Mucosa of stomach (tissue), 1 donor: Measurements from ENCODE around the gene PLA2G2D.
"Not testable (repeated sequence)": the region's sequence is repeated elsewhere in the genome, so short reads cannot be mapped to it uniquely, and the experiment has no call there.

Source experiments
- H3K27me3 ChIP-seq: one replicate; pipeline ENCODE4 v1.7.0; 2013; ENCODE audit warnings: mild to moderate bottlenecking, low read length; ENCODE audit not compliant: control insufficient read depth, insufficient read depth
- H3K36me3 ChIP-seq: one replicate; pipeline ENCODE4 v1.7.0; 2013; ENCODE audit warnings: low read length; ENCODE audit not compliant: control insufficient read depth, insufficient read depth
- H3K4me1 ChIP-seq: one replicate; pipeline ENCODE4 v1.7.0; 2013; ENCODE audit warnings: mild to moderate bottlenecking, low read length; ENCODE audit not compliant: control insufficient read depth, insufficient read depth
- H3K4me3 ChIP-seq: one replicate; pipeline ENCODE4 v1.7.0; 2013; ENCODE audit warnings: low read length
- H3K9ac ChIP-seq: one replicate; pipeline ENCODE4 v1.7.0; 2013; ENCODE audit warnings: mild to moderate bottlenecking, low read length, moderate library complexity
- H3K9me3 ChIP-seq: one replicate; pipeline ENCODE4 v1.7.0; 2013; ENCODE audit warnings: mild to moderate bottlenecking, low read length, moderate library complexity; ENCODE audit not compliant: control insufficient read depth
- donor health status: Pancreatic carcinoma.

PLA2G2D gene

GRCh38 chr1:20141001-20141400 lies 21.7 kb upstream of the PLA2G2D start:
- peaks cover 15% of the 10 kb centered on the region for H3K4me1 ChIP-seq
- no peaks in the 10 kb centered on the region for H3K9me3 ChIP-seq
- peaks cover 3% of the 10 kb centered on the region for H3K27me3 ChIP-seq
- H3K4me3 ChIP-seq: no peak overlapping the region
- no peaks in the 10 kb centered on the region for H3K36me3 ChIP-seq
- H3K9ac ChIP-seq: no peak overlapping the region

DNA sequence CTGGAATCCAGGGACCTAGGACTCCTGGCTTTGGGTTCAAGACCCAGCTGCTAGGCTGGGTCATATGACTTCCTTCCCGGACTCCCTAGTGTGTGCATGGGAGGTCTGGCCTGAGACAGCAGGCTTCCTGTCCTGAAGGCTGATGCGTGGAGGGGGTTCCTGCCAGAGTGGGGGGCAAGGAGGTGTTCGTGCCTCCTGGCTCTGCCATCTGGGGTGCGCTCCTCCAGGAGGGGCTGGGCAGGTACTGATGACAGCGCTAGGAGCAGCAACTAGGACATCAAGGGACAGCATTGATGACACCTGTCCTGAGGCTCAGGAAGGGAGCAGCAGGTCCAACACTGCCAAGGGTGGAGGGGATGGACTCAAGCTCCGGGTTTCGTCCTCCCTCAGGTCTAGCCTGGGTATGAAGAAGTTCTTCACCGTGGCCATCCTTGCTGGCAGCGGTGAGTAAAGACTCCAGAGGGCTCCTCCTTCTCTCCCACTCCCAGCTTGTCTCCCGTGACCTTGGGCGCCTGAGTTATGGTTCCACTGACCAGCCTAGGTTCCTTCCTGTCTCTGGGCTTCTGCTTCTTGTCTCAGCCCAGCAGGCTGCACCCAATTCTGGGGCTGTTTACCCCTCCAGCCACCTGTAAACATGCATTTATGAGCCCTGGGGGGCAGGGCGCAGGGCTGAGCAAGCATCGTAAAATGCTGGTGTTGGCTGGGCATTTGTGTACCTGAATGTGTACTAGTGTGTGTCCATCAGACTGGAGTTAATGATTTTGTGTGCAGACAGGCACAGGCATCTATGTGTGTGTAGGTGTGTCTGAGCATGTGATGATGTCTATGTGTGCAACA lies 20.7 kb upstream of the PLA2G2D start:
- Histone ChIP-seq H3K4me3 (no peak overlapping the region), H3K4me1 (peaks cover 15% of the 10 kb centered on the region), H3K27me3 (peaks cover 3% of the 10 kb centered on the region), H3K9ac (no peak overlapping the region), H3K36me3 (no peaks in the 10 kb centered on the region), H3K9me3 (no peaks in the 10 kb centered on the region)

- H3K9ac ChIP-seq: no peak within 1 kb of the TSS
- H3K4me3 ChIP-seq: no peak within 1 kb of the TSS
- H3K36me3 ChIP-seq: no peaks in the 10 kb centered on the region
- H3K4me1 ChIP-seq: peaks cover 11% of the 10 kb centered on the region
- H3K27me3 ChIP-seq: peaks cover 3% of the 10 kb centered on the region
- H3K9me3 ChIP-seq: no peaks in the 10 kb centered on the region
Observed at GRCh38 chr1:20138961-20139550, 19.7 kb upstream of the PLA2G2D start, which contains the start of gene PLA2G2F. PLA2G2F (plus strand) TSS chr1:20139323; CDS start chr1:20139428, 105 bp downstream.

GRCh38 chr1:20138346-20138745 lies 19.0 kb upstream of the PLA2G2D start:
- Histone ChIP-seq H3K4me1 (peaks cover 11% of the 10 kb centered on the region), H3K9ac (no peak overlapping the region), H3K9me3 (no peaks in the 10 kb centered on the region), H3K36me3 (no peaks in the 10 kb centered on the region), H3K27me3 (peaks cover 3% of the 10 kb centered on the region), H3K4me3 (no peak overlapping the region)

GRCh38 chr1:20137604-20138003 lies 18.3 kb upstream of the PLA2G2D start:
- peaks cover 11% of the 10 kb centered on the region for H3K4me1 ChIP-seq
- no peaks in the 10 kb centered on the region for H3K9me3 ChIP-seq
- H3K27me3 ChIP-seq: no peaks in the 10 kb centered on the region
- H3K4me3 ChIP-seq: no peak overlapping the region
- no peaks in the 10 kb centered on the region for H3K36me3 ChIP-seq
- H3K9ac ChIP-seq: no peak overlapping the region

DNA sequence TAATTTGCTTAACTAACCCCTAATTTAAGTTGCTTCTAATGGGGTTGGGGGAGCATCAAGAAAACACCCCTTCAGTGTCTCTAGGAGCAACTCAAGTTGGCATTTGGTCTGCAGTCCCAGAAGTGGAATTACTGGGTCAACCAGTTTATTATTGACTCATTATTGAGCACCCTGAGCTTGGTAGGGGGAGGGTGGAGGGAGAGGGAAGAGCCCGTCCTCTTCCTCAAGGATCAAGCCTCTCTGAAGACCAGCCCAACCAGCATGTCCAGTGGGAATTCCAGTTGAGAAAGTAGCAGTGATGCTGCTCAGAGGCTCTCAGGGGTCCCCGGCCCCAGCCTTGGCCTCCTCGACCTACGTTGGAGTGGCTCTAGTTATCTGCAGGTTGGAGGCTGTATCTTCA lies 17.7 kb upstream of the PLA2G2D start:
- no peak overlapping the region for H3K9ac ChIP-seq
- no peaks in the 10 kb centered on the region for H3K9me3 ChIP-seq
- no peaks in the 10 kb centered on the region for H3K36me3 ChIP-seq
- H3K4me1 ChIP-seq: peaks cover 11% of the 10 kb centered on the region
- no peak overlapping the region for H3K4me3 ChIP-seq
- no peaks in the 10 kb centered on the region for H3K27me3 ChIP-seq

DNA sequence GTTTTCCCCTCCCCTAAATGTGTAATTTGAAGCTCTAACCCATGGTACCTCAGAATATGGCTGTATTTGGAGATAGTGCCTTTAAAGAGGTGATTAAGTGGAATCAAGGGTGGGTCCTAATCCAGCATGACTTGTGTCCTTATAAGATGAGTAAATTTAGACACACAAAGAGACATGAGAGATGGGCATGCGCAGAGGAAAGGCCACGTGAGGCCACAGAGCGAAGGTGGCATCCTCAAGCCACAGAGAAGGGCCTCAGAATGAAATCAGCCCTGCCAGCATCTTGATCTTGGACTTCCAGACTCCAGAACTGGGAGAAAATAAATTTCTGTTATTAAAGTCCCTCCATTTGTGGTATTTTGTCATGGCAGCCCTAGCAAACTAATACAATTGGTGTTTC lies 16.9 kb upstream of the PLA2G2D start:
- Histone ChIP-seq H3K9me3 (no peaks in the 10 kb centered on the region), H3K36me3 (no peaks in the 10 kb centered on the region), H3K4me1 (peaks cover 11% of the 10 kb centered on the region), H3K27me3 (no peaks in the 10 kb centered on the region), H3K9ac (no peak overlapping the region), H3K4me3 (no peak overlapping the region)

DNA sequence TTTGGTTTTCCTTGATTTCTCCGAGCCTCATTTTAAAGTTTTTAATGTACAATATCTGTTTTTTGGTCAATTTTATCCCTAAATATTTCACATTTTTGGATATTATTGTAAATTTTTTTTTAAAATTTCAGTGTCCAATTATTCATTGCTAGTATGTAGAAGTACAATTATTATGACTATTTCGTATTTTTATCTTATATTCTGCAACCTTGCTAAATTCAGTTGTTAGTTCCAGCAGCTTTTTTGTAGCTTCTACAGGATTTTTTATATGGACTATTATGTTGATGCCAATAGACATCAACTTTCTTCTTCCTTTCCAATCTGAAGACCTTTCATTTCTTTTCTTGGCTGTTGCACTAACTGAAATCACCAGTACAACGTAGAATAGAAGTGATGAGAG lies 15.7 kb upstream of the PLA2G2D start:
- Histone ChIP-seq H3K4me3 (no peak overlapping the region), H3K9ac (no peak overlapping the region), H3K9me3 (no peaks in the 10 kb centered on the region), H3K4me1 (peaks cover 11% of the 10 kb centered on the region), H3K27me3 (no peaks in the 10 kb centered on the region), H3K36me3 (no peaks in the 10 kb centered on the region)

DNA sequence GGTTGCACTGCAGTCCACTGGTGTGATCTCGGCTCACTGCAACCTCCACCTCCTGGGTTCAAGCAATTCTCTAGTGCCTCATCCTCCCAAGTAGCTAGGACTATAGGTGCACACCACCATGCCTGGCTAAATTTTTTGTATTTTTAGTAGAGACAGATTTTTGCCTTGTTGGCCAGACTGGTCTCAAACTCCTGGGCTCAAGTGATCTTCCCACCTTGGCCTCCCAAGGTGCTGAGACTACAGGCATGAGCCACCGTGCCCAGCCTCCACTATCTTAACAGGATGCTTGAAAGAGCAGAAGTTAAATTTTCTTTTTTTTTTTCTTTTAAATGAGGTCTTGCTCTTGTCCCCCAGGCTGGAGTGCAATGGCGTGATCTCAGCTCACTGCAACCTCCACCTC lies 11.2 kb upstream of the PLA2G2D start:
- not testable (repeated sequence) for H3K4me1 ChIP-seq, H3K36me3 ChIP-seq, H3K9me3 ChIP-seq, H3K27me3 ChIP-seq, H3K4me3 ChIP-seq, H3K9ac ChIP-seq

- Histone ChIP-seq H3K27me3 (peaks cover 4% of the 10 kb centered on the region), H3K36me3 (no peaks in the 10 kb centered on the region), H3K4me3 (no peak overlapping the region), H3K4me1 (peaks cover 13% of the 10 kb centered on the region), H3K9me3 (no peaks in the 10 kb centered on the region), H3K9ac (no peak overlapping the region)
Observed at GRCh38 chr1:20126806-20127440, 7.6 kb upstream of the PLA2G2D start.

GRCh38 chr1:20126041-20126805 lies 6.9 kb upstream of the PLA2G2D start:
- Histone ChIP-seq H3K27me3 (peaks cover 10% of the 10 kb centered on the region), H3K4me3 (no peak overlapping the region), H3K9me3 (no peaks in the 10 kb centered on the region), H3K9ac (no peak overlapping the region), H3K36me3 (no peaks in the 10 kb centered on the region), H3K4me1 (peaks cover 13% of the 10 kb centered on the region)

GRCh38 chr1:20125100-20125499 lies 5.8 kb upstream of the PLA2G2D start:
- no peaks in the 10 kb centered on the region for H3K9me3 ChIP-seq
- no peak overlapping the region for H3K9ac ChIP-seq
- H3K36me3 ChIP-seq: no peaks in the 10 kb centered on the region
- no peak overlapping the region for H3K4me3 ChIP-seq
- H3K27me3 ChIP-seq: peaks cover 11% of the 10 kb centered on the region
- H3K4me1 ChIP-seq: peaks cover 13% of the 10 kb centered on the region
